MCF 10A (cell line): ENCODE data around the gene KCND2. TPM values are rescaled to one million over a fixed set of nuclear protein-coding genes. Genes with fewer than 3 reads are reported as not detected.
A peak's percentile ranks its signal among the peaks of the same experiment; 100 is the strongest.

Experiments used
- BruUV-seq: library from RNA; stranded (reverse); fragments of 400-500 nt; replicated peaks from 2 replicates; lab custom pipeline; 2021; lab: Mats Ljungman, UMichigan
- CTCF ChIA-PET: fragments of 300-600 bp; sonication (Branson Sonifier 250); formaldehyde crosslinking; extraction: SDS; loops from one replicate; lab custom pipeline; 2021; ENCODE audit warnings: antibody characterized with exemption, inconsistent platforms; lab: Yijun Ruan, JAX
- POLR2A ChIA-PET: fragments of 300-600, 350-650 bp; sonication (Branson Sonifier 250); formaldehyde crosslinking; extraction: SDS; loops from one replicate; lab custom pipeline; 2020; ENCODE audit warnings: antibody characterized with exemption, inconsistent platforms; lab: Yijun Ruan, JAX
- DNase-seq: peaks from one replicate; pipeline ENCODE4 v3.0.0-alpha.2; 2018; ENCODE audit not compliant: unreplicated experiment
- H3K27ac Mint-ChIP-seq: one replicate; pipeline ENCODE4 v1.8.0; 2022; ENCODE audit warnings: mild to moderate bottlenecking, low read depth, mixed read lengths; ENCODE audit not compliant: unreplicated experiment
- H3K27me3 Mint-ChIP-seq: one replicate; pipeline ENCODE4 v1.8.0; 2022; ENCODE audit warnings: mixed read lengths; ENCODE audit not compliant: insufficient read depth, unreplicated experiment
- H3K36me3 Mint-ChIP-seq: one replicate; pipeline ENCODE4 v1.8.0; 2022; ENCODE audit warnings: mild to moderate bottlenecking, moderate library complexity, mixed read lengths; ENCODE audit not compliant: insufficient read depth, unreplicated experiment
- H3K4me1 Mint-ChIP-seq: one replicate; pipeline ENCODE4 v1.8.0; 2022; ENCODE audit warnings: mixed read lengths; ENCODE audit not compliant: insufficient read depth, unreplicated experiment
- H3K4me3 Mint-ChIP-seq: one replicate; pipeline ENCODE4 v1.8.0; 2022; ENCODE audit warnings: mild to moderate bottlenecking, moderate library complexity, mixed read lengths; ENCODE audit not compliant: unreplicated experiment
- H3K9me3 Mint-ChIP-seq: one replicate; pipeline ENCODE4 v1.8.0; 2022; ENCODE audit warnings: mixed read lengths; ENCODE audit not compliant: unreplicated experiment
- CTCF ChIP-seq: fragments of 200-600 bp; IDR thresholded peaks from one replicate; pipeline ENCODE4 v1.8.0; 2022; ENCODE audit warnings: antibody characterized with exemption, mild to moderate bottlenecking; ENCODE audit not compliant: unreplicated experiment
- intact Hi-C: fragments of 100-400 bp; cut with micrococcal nuclease; formaldehyde crosslinking; loops from 2 replicates; pipeline ENCODE4 v1.14.1; 2022
- total RNA-seq: library from RNA; stranded (reverse); gene quantifications from 2 replicates; pipeline ENCODE4 v1.2.3, GENCODE V29; 2022

KCND2 gene
- total RNA-seq, 1 experiment from 2014 or later: not detected

DNA sequence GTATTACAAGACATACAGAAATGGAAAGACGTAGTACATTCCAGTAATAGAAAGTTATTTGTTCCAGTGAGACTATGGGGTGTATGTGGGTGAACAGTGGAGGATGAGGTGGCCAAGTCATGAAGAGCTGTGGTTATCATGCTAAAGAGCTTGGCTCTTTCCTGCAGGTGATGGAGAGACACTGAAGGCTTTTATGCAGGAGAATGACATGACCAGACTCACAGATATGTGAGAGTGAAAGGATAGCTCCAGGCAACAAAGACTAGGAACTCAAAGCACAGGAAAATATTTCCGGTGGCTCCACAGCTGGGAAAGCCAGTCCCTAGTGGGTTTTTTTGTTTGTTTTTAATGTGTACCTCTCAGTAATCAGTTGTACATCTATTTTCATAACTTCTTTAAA lies 451.5 kb downstream of the KCND2 start:
- no peak overlapping the region for H3K27ac Mint-ChIP-seq
- CTCF ChIA-PET: interaction anchor here (0.6 to 1.9 kb wide), 7 partner anchors 11 to 483 kb away, joined by 3 to 4 read pairs (median 3); no protein-coding TSS in a partner anchor
- intact Hi-C loops: no loop called here
- DNase-seq: no peak
- TF ChIP-seq CTCF: no peak
- POLR2A ChIA-PET: no interaction called here
- H3K9me3 Mint-ChIP-seq: no peaks in the 10 kb centered on the region
- no TSS peak for BruUV-seq
- H3K4me3 Mint-ChIP-seq: no peak overlapping the region
- H3K36me3 Mint-ChIP-seq: no peaks in the 10 kb centered on the region
- H3K27me3 Mint-ChIP-seq: peaks cover 91% of the 10 kb centered on the region
- no peaks in the 10 kb centered on the region for H3K4me1 Mint-ChIP-seq

- ChIA-PET CTCF (interaction anchor here (0.7 to 1.9 kb wide), 6 partner anchors 12 to 451 kb away, joined by 3 to 4 read pairs (median 3); no protein-coding TSS in a partner anchor), POLR2A (no interaction called here)
- BruUV-seq: no TSS peak
- Mint-ChIP-seq H3K9me3 (no peaks in the 10 kb centered on the region), H3K27me3 (peaks cover 91% of the 10 kb centered on the region), H3K36me3 (no peaks in the 10 kb centered on the region), H3K4me1 (no peaks in the 10 kb centered on the region), H3K27ac (no peak overlapping the region), H3K4me3 (no peak overlapping the region)
- TF ChIP-seq CTCF: no peak
- intact Hi-C loops: loop anchor here (5.0 kb wide), 1 partner anchor 788 kb away; no protein-coding TSS in a partner anchor
- DNase-seq: no peak
Observed at GRCh38 chr7:120724955-120725354, 452.0 kb downstream of the KCND2 start.

DNA sequence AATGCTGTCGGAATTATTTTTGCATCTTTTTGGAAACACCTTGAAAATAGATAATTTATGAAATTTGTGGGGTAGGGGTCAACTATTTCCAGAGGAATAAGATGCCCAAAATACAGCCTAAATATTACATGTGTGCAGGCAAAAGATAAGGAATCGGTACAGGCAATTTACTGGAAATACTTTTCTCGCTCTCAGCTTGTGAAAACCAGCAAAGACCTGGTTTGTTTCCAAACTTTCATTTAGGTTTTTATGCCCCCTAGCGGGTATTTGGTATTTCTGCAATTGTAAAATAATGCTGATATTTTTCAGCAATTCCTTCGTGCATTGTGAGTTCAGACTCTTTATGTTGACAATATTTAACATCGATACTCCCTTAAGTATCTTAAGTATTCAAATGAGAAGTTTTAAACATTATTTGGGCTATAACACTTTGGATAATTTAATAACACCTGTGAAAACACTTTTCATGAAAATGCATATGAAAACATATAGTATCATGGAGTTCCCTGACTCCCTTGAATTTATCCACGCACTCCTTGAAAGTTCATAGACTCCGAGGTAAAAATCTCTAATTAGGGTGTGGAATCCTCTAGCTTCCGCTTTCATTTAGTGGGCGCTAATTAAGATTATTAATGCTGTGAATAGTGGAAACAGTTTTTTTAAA lies 452.5 kb downstream of the KCND2 start:
- peak; percentile 57 for TF ChIP-seq CTCF
- ChIA-PET CTCF (interaction anchor here (0.7 to 1.9 kb wide), 15 partner anchors 12 to 735 kb away, joined by 3 to 6 read pairs (median 3); no protein-coding TSS in a partner anchor), POLR2A (no interaction called here)
- Mint-ChIP-seq H3K9me3 (no peaks in the 10 kb centered on the region), H3K27me3 (peaks cover 91% of the 10 kb centered on the region), H3K36me3 (no peaks in the 10 kb centered on the region), H3K4me1 (no peaks in the 10 kb centered on the region), H3K27ac (no peak overlapping the region), H3K4me3 (no peak overlapping the region)
- no TSS peak for BruUV-seq
- intact Hi-C loops: loop anchor here (5.0 kb wide), 1 partner anchor 788 kb away; no protein-coding TSS in a partner anchor
- peak; percentile 46 for DNase-seq

DNA sequence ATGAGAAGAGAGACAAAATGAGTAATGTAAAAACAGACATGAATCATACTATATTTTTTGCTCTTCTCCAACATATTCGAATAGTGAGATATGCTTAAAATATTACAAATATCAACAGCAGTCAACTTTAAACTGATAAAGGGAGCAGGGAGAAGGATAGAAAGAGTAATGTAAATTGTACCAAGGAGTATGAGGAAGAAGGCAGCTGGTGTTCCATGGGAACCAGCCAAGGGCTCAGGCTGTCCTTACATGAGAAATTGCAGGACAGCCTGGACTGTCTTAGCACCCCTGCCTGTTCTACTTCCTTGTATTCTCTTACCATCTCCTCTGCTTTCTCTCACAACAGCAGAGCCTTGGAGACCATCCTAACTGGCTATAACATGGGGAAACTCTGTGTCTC lies 456.3 kb downstream of the KCND2 start:
- H3K4me3 Mint-ChIP-seq: no peak overlapping the region
- CTCF ChIA-PET: no interaction called here
- H3K27me3 Mint-ChIP-seq: peaks cover 84% of the 10 kb centered on the region
- DNase-seq: no peak
- intact Hi-C loops: loop anchor here (5.0 kb wide), 1 partner anchor 792 kb away; no protein-coding TSS in a partner anchor
- peaks cover 7% of the 10 kb centered on the region for H3K9me3 Mint-ChIP-seq
- H3K27ac Mint-ChIP-seq: no peak overlapping the region
- no peaks in the 10 kb centered on the region for H3K4me1 Mint-ChIP-seq
- no peak for TF ChIP-seq CTCF
- POLR2A ChIA-PET: interaction anchor here (0.6 kb wide), 1 partner anchor 1312 kb away, joined by 3 read pairs; no protein-coding TSS in a partner anchor
- BruUV-seq: no TSS peak
- no peaks in the 10 kb centered on the region for H3K36me3 Mint-ChIP-seq
